Measurements from ENCODE around the gene ACAP2.

- TF ChIP-seq RFX5 (IDR thresholded peaks at IDR 0.05) (no peak), EP300 (IDR thresholded peaks at IDR 0.05) (no peak), CTCF (IDR thresholded peaks at IDR 0.05) (no peak), KDM5A (IDR thresholded peaks at IDR 0.05) (no peak), SMC3 (IDR thresholded peaks at IDR 0.05) (no peak), MAZ (IDR thresholded peaks at IDR 0.05; ENCODE audit: borderline replicate concordance, low read depth, low read length) (no peak), SREBF2 (IDR thresholded peaks at IDR 0.05) (no peak), POLR2A (IDR thresholded peaks at IDR 0.05; ENCODE audit: low read length) (peak; percentile 38), RAD21 (conservative IDR thresholded peaks at IDR 0.05 in 1 of 2, IDR thresholded peaks at IDR 0.05 in 1 of 2) (no peak), CHD2 (IDR thresholded peaks at IDR 0.05; ENCODE audit: low read length, partially characterized antibody) (no peak), USF2 (IDR thresholded peaks at IDR 0.05) (no peak), PBX3 (IDR thresholded peaks at IDR 0.05) (no peak), REST (IDR thresholded peaks at IDR 0.05) (no peak)
These were observed 670 bp upstream of the ACAP2 start for GRCh38 chr3:195443391-195443989.

Data from A549 (cell line).